Stimulated activated CD8-positive, alpha-beta memory T cell treated with anti-CD3 and anti-CD28 coated beads, Interleukin-2, amount 100 ng/mL, for 1 hour (primary cell): Measurements from ENCODE around the gene SST.

ENCODE experiments used
- DNase-seq, 2 donors: peaks; one replicate each; pipeline ENCODE4 v3.0.0-alpha.2; 2020; ENCODE audit warnings: low read depth in 2 of 2

The SST gene

GRCh38 chr3:187629711-187630110, 40.5 kb downstream of the SST start:
- no peak for DNase-seq

- no peak for DNase-seq
These were observed 42.0 kb downstream of the SST start for GRCh38 chr3:187628169-187628568.

GRCh38 chr3:187626581-187626980, 43.6 kb downstream of the SST start:
- no peak for DNase-seq

GRCh38 chr3:187624588-187624987, 45.6 kb downstream of the SST start:
- DNase-seq, result no peak

- DNase-seq, result no peak
These were observed 46.8 kb downstream of the SST start for GRCh38 chr3:187623285-187623814.

- no peak for DNase-seq
These were observed 48.3 kb downstream of the SST start for GRCh38 chr3:187621881-187622280.

- DNase-seq, result no peak
These were observed 50.7 kb downstream of the SST start for GRCh38 chr3:187619461-187619860.
